ENCODE data around the gene LRRK1.

DNA sequence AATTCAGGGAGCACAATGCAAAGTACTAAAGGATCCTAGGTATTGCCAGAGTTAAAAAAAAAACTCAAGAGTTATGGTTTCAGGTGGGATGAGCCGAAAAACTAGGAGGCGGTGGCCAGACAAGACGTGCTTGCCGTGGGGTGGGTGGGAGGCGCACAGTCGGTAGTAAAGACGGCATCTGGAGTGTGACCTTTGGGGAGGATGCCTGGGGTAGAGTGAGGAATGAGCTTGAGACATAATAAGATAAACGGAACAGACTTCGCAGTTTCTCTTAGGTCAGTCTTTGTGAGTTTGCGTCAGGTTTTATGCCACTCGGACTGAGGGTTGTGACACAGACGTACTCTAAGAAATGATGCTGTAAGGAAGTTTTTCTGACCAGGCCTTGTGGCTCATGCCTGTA lies 139.6 kb downstream of the LRRK1 start:
- no peak for TF ChIP-seq EZH2 (IDR thresholded peaks at IDR 0.05)
- TF ChIP-seq POLR2AphosphoS5 (IDR thresholded peaks at IDR 0.05; ENCODE audit: borderline replicate concordance, low read depth, low read length), result no peak
- TF ChIP-seq FOXP2 (optimal IDR thresholded peaks at IDR 0.05; ENCODE audit: control extremely low read depth, extremely low read length, insufficient read depth), result no peak

Data from SK-N-MC (cell line).